Neuronal stem cell (in vitro differentiated cells): ENCODE data around the gene TUBB4B.
"Not testable (repeated sequence)": the region's sequence is repeated elsewhere in the genome, so short reads cannot be mapped to it uniquely, and the experiment has no call there.

Experiments
- DNase-seq: peaks from one replicate; pipeline ENCODE4 v3.0.0-alpha.2; 2013; ENCODE audit warnings: low spot score
- H2AFZ ChIP-seq: one replicate; pipeline ENCODE4 v1.6.1; 2013; ENCODE audit warnings: mild to moderate bottlenecking, low read length, inconsistent platforms
- H2AK5ac ChIP-seq: 2 replicates; pipeline ENCODE4 v1.6.1; 2013; ENCODE audit warnings: low read depth, mild to moderate bottlenecking, inconsistent platforms, low read length, moderate library complexity, mixed read lengths
- H2BK120ac ChIP-seq: 2 replicates; pipeline ENCODE4 v1.6.1; 2013; ENCODE audit warnings: low read depth, mild to moderate bottlenecking, inconsistent platforms, low read length, moderate library complexity, mixed read lengths
- H2BK12ac ChIP-seq: one replicate; pipeline ENCODE4 v1.6.1; 2013; ENCODE audit warnings: low read length, inconsistent platforms
- H2BK15ac ChIP-seq: 2 replicates; pipeline ENCODE4 v1.6.1; 2013; ENCODE audit warnings: mild to moderate bottlenecking, low read length, inconsistent platforms, mixed read lengths
- H2BK5ac ChIP-seq: one replicate; pipeline ENCODE4 v1.6.1; 2013; ENCODE audit warnings: inconsistent platforms, mild to moderate bottlenecking, low read length, moderate library complexity
- H3K14ac ChIP-seq: one replicate; pipeline ENCODE4 v1.6.1; 2013; ENCODE audit warnings: low read length, inconsistent platforms
- H3K18ac ChIP-seq: 2 replicates; pipeline ENCODE4 v1.6.1; 2013; ENCODE audit warnings: low read length, inconsistent platforms
- H3K23ac ChIP-seq: 2 replicates; pipeline ENCODE4 v1.6.1; 2013; ENCODE audit warnings: low read depth, mild to moderate bottlenecking, mixed read lengths, low read length, inconsistent platforms; ENCODE audit not compliant: poor library complexity
- H3K27ac ChIP-seq: replicated peaks from 3 replicates; pipeline ENCODE4 v1.5.1; 2013; ENCODE audit warnings: low read length, inconsistent platforms
- H3K27me3 ChIP-seq, 3 experiments: 2 replicates each; pipeline ENCODE4 v1.6.1; 2013; ENCODE audit warnings: low read length in 3 of 3, mild to moderate bottlenecking in 2 of 3, inconsistent platforms in 1 of 3, low read depth in 1 of 3, mixed read lengths in 1 of 3, moderate library complexity in 1 of 3; ENCODE audit not compliant: control insufficient read depth in 3 of 3, insufficient read depth in 3 of 3
- H3K36me3 ChIP-seq, 2 donors: replicated peaks in 1 of 2; 2 replicates each; pipeline ENCODE4 v1.6.1; 2013; ENCODE audit warnings: low read length in 2 of 2; ENCODE audit not compliant: control insufficient read depth in 2 of 2, insufficient read depth in 2 of 2
- H3K4ac ChIP-seq: 2 replicates; pipeline ENCODE4 v1.6.1; 2013; ENCODE audit warnings: inconsistent platforms, mild to moderate bottlenecking, low read length, moderate library complexity
- H3K4me1 ChIP-seq, 2 donors: 1 replicate in 1 of 2; 2 replicates in 1 of 2; pipeline ENCODE4 v1.6.1; 2013; ENCODE audit warnings: low read length in 2 of 2, low read depth in 1 of 2; ENCODE audit not compliant: control insufficient read depth in 2 of 2, insufficient read depth in 1 of 2
- H3K4me2 ChIP-seq: one replicate; pipeline ENCODE4 v1.6.1; 2013; ENCODE audit warnings: mild to moderate bottlenecking, low read length, inconsistent platforms; ENCODE audit not compliant: insufficient read depth, poor library complexity, severe bottlenecking
- H3K4me3 ChIP-seq, 2 donors: 2 replicates each; pipeline ENCODE4 v1.5.1; 2013; ENCODE audit warnings: low read length in 2 of 2, mild to moderate bottlenecking in 2 of 2, inconsistent platforms in 1 of 2, moderate library complexity in 1 of 2
- H3K79me1 ChIP-seq: one replicate; pipeline ENCODE4 v1.6.1; 2013; ENCODE audit warnings: low read depth, mild to moderate bottlenecking, inconsistent platforms, low read length, moderate library complexity
- H3K9ac ChIP-seq: one replicate; pipeline ENCODE4 v1.6.1; 2013; ENCODE audit warnings: mild to moderate bottlenecking, low read depth, low read length, inconsistent platforms; ENCODE audit not compliant: poor library complexity
- H3K9me3 ChIP-seq, 2 donors: replicated peaks in 1 of 2; 2 replicates each; pipeline versions ENCODE3 to v1.6.1; 2013; ENCODE audit warnings: low read length in 2 of 2, mild to moderate bottlenecking in 2 of 2, inconsistent platforms in 1 of 2, low read depth in 1 of 2, mixed read lengths in 1 of 2, moderate library complexity in 1 of 2; ENCODE audit not compliant: control insufficient read depth in 2 of 2, insufficient read depth in 1 of 2
- H4K8ac ChIP-seq: one replicate; pipeline ENCODE4 v1.6.1; 2013; ENCODE audit warnings: low read depth, mild to moderate bottlenecking, inconsistent platforms, low read length, moderate library complexity
- H4K91ac ChIP-seq: one replicate; pipeline ENCODE4 v1.6.1; 2013; ENCODE audit warnings: low read length, low read depth, mild to moderate bottlenecking, inconsistent platforms; ENCODE audit not compliant: poor library complexity
- WGBS, 2 donors: extraction: QIAGEN DNeasy Blood & Tissue Kit; methylation state at CpG; one replicate each; pipeline ENCODE4 v1.1.7; 2013; ENCODE audit warnings: missing lambda C conversion rate in 2 of 2, mixed read lengths in 1 of 2; ENCODE audit not compliant: insufficient read length in 2 of 2, insufficient replicate concordance in 1 of 2; ENCODE audit errors: extremely low coverage in 2 of 2; 5-methylcytosine and 5-hydroxymethylcytosine counted together

Gene TUBB4B

DNA sequence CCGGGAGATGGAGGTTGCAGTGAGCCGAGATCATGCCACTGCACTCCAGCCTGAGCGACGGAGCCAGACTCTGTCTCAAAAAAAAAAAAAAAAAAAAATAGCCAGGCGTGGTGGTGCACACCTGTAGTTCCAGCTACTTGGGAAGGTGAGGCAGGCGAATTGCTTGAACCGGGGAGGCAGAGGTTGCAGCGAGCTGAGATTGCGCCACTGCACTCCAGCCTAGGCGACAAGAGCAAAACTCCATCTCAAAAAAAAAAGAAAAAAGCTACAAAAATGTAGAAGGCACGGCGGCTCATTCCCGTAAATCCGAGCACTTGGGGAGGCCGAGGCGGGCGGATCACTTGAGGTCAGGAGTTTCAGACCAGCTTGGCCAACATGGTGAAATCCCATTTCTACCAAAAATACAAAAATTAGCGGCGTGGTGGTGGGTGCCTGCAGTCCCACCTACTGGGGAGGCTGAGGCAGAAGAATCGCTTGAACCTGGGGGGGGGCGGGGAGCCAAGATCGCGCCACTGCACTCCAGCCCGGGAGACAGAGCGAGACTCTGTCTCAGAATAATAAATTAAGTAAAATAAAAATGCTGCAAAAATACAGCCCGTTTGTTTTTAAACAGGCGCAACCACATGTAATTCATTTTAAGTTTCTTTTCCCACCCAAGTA is 1.4 kb upstream of the TUBB4B start:
- H3K14ac ChIP-seq, H3K18ac ChIP-seq, H2AK5ac ChIP-seq, H4K91ac ChIP-seq, H2BK15ac ChIP-seq, DNase-seq, H3K27me3 ChIP-seq, H3K23ac ChIP-seq, H3K4ac ChIP-seq, H2BK120ac ChIP-seq, H2BK12ac ChIP-seq, H4K8ac ChIP-seq, H3K9me3 ChIP-seq, H3K9ac ChIP-seq, H2BK5ac ChIP-seq: not testable (repeated sequence)
- WGBS, 2 donors: no CpG with 5 or more reads among the region's 27 CpGs
- Histone ChIP-seq H3K4me2 (peak overlapping the region; percentile 73), H3K4me3 (peak overlapping the region; percentile 67 to 93), H3K79me1 (peaks cover 29% of the 10 kb centered on the region), H3K4me1 (peaks cover 26 to 29% of the 10 kb centered on the region in 2 donors), H2AFZ (peak overlapping the region; percentile 89), H3K36me3 (peaks cover 19 to 32% of the 10 kb centered on the region in 2 donors), H3K27ac (peak overlapping the region; percentile 100)

DNA sequence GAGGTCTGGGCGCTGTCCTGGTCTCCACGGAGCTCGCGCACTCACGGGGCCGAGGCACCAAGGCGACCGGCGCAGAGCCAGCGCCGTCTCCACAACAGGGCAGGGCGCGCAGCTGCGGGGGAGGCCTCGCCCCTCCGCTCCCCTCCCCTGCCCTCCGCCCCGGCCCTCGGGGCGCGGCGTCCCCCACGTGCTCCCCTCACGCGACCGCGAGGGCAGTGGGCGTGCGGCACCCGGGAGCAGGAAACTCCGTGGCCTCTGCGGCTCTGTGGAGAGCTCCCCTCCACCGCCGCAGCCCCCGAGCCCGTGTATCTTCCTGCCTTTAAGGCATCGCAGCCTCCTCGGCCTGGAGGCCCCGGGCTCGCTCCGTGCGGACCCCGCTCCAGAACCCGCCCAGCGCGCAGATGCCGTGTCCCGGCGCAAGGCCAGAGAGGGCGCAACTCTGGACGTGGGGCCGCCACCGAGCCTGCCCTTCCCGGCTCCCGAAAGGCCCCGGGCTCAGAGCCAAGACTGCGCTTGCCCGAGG is 708 bp upstream of the TUBB4B start:
- Histone ChIP-seq H3K18ac (peak overlapping the region; percentile 97), H3K23ac (peak overlapping the region; percentile 100), H3K4me1 (peaks cover 26 to 29% of the 10 kb centered on the region in 2 donors), H2BK120ac (no peak overlapping the region), H4K8ac (no peak overlapping the region), H3K9me3 (no peaks in the 10 kb centered on the region), H2AFZ (peak overlapping the region; percentile 89), H3K14ac (peak overlapping the region; percentile 77), H2BK15ac (peak overlapping the region; percentile 96), H3K27me3 (no peaks in the 10 kb centered on the region), H2BK12ac (peak overlapping the region; percentile 73), H4K91ac (no peak overlapping the region), H3K27ac (peak overlapping the region; percentile 100), H3K4ac (no peak overlapping the region), H3K4me2 (peak overlapping the region; percentile 73), H3K4me3 (peak overlapping the region; percentile 67 to 93), H2AK5ac (peak overlapping the region; percentile 96), H2BK5ac (peak overlapping the region; percentile 84), H3K79me1 (peaks cover 29% of the 10 kb centered on the region), H3K9ac (peak overlapping the region; percentile 100), H3K36me3 (peaks cover 19 to 32% of the 10 kb centered on the region in 2 donors)
- DNase-seq: no peak
- WGBS, 2 donors: no CpG with 5 or more reads among the region's 58 CpGs

- H3K18ac ChIP-seq: peak overlapping the region; percentile 97
- no peaks in the 10 kb centered on the region for H3K9me3 ChIP-seq
- H2AK5ac ChIP-seq: peak overlapping the region; percentile 98
- H3K14ac ChIP-seq: peak overlapping the region; percentile 71
- no peak overlapping the region for H2BK12ac ChIP-seq
- H3K27me3 ChIP-seq: peaks cover 0 to 2% (median 0%) of the 10 kb centered on the region in 3 experiments
- peak overlapping the region; percentile 66 for H2BK5ac ChIP-seq
- no peak for DNase-seq
- no peak overlapping the region for H2BK120ac ChIP-seq
- no peak overlapping the region for H2AFZ ChIP-seq
- WGBS, 2 donors: no CpG with 5 or more reads among the region's 83 CpGs
- no peak overlapping the region for H2BK15ac ChIP-seq
- peak overlapping the region; percentile 84 for H3K4me2 ChIP-seq
- H3K9ac ChIP-seq: peak overlapping the region; percentile 98
- no peak overlapping the region for H4K8ac ChIP-seq
- H3K4me1 ChIP-seq: peaks cover 21 to 25% of the 10 kb centered on the region in 2 donors
- peak overlapping the region; percentile 70 for H3K27ac ChIP-seq
- no peak overlapping the region for H4K91ac ChIP-seq
- peaks cover 19 to 32% of the 10 kb centered on the region in 2 donors for H3K36me3 ChIP-seq
- peak overlapping the region; percentile 76 for H3K4ac ChIP-seq
- H3K79me1 ChIP-seq: peaks cover 27% of the 10 kb centered on the region
- H3K23ac ChIP-seq: peak overlapping the region; percentile 100
- H3K4me3 ChIP-seq: peak overlapping the region; percentile 90 to 96
Measured at GRCh38 chr9:137241490-137242268, 592 bp downstream of the TUBB4B start.
